ENCODE measurements around the gene ZIK1.

- TF ChIP-seq POLR2A (IDR thresholded peaks at IDR 0.05) (peak in 1 of 2 donors; percentile 11), CTCF (IDR thresholded peaks at IDR 0.05) (no peak)
Observed at GRCh38 chr19:57559404-57560025, 24.4 kb upstream of the ZIK1 start, which contains the start of gene ZNF550.
